OCI-LY1 (cell line): Measurements from ENCODE around the gene IARS1.

Experiments
- H2AFZ ChIP-seq: fragments of 200-600 bp; sonication (generic), shearing (Covaris generic); 2 replicates; pipeline ENCODE4 v1.6.0; 2014; ENCODE audit warnings: antibody characterized with exemption, mild to moderate bottlenecking, low read length
- H3F3A ChIP-seq: fragments of 200-600 bp; sonication (generic), shearing (Covaris generic); 2 replicates; pipeline ENCODE4 v1.6.0; 2014; ENCODE audit warnings: mild to moderate bottlenecking, antibody characterized with exemption, low read length, moderate library complexity; ENCODE audit not compliant: insufficient read depth
- H3K27ac ChIP-seq: fragments of 200-600 bp; sonication (generic); 2 replicates; pipeline ENCODE4 v1.5.1; 2014; ENCODE audit warnings: low read length, mixed run types, mild to moderate bottlenecking, low read depth; ENCODE audit not compliant: poor library complexity, severe bottlenecking
- H3K27me3 ChIP-seq: fragments of 200-600 bp; sonication (generic); 2 replicates; pipeline ENCODE4 v1.6.0; 2014; ENCODE audit warnings: antibody characterized with exemption, mild to moderate bottlenecking, low read length, moderate library complexity; ENCODE audit not compliant: insufficient read depth
- H3K36me3 ChIP-seq: fragments of 200-600 bp; sonication (generic); 2 replicates; pipeline ENCODE4 v1.6.1; 2014; ENCODE audit warnings: mild to moderate bottlenecking, antibody characterized with exemption, low read length, moderate library complexity, mixed read lengths; ENCODE audit not compliant: insufficient read depth
- H3K4me1 ChIP-seq: fragments of 200-600 bp; sonication (generic); 2 replicates; pipeline ENCODE4 v1.5.1; 2014; ENCODE audit warnings: mild to moderate bottlenecking, low read length, moderate library complexity; ENCODE audit not compliant: insufficient read depth, severe bottlenecking
- H3K4me2 ChIP-seq: fragments of 200-600 bp; sonication (generic), shearing (Covaris generic); 2 replicates; pipeline ENCODE4 v1.6.1; 2014; ENCODE audit warnings: low read length
- H3K4me3 ChIP-seq: fragments of 200-600 bp; sonication (generic); 2 replicates; pipeline ENCODE4 v1.5.1; 2014; ENCODE audit warnings: low read length, low read depth, mild to moderate bottlenecking, mixed read lengths; ENCODE audit not compliant: poor library complexity, severe bottlenecking
- H3K79me2 ChIP-seq: fragments of 200-600 bp; shearing (Covaris generic); 2 replicates; pipeline ENCODE4 v1.6.1; 2016; ENCODE audit warnings: mixed run types, low read length, mixed read lengths; ENCODE audit not compliant: insufficient read depth
- H3K9ac ChIP-seq: fragments of 200-600 bp; sonication (generic), shearing (Covaris generic); 2 replicates; pipeline ENCODE4 v1.6.1; 2014; ENCODE audit warnings: mild to moderate bottlenecking, low read length, mixed read lengths
- H3K9me2 ChIP-seq: fragments of 200-600 bp; sonication (generic), shearing (Covaris generic); 2 replicates; pipeline ENCODE4 v1.6.1; 2014; ENCODE audit warnings: low read depth, mild to moderate bottlenecking, low read length, mixed read lengths
- H3K9me3 ChIP-seq: fragments of 200-600 bp; shearing (Covaris generic); 2 replicates; pipeline ENCODE4 v1.6.1; 2014; ENCODE audit warnings: low read length, mixed read lengths
- H4K20me1 ChIP-seq: fragments of 200-600 bp; sonication (generic), shearing (Covaris generic); 2 replicates; pipeline ENCODE4 v1.6.0; 2016; ENCODE audit warnings: mild to moderate bottlenecking, low read length; ENCODE audit not compliant: insufficient read depth
- CTCF ChIP-seq: fragments of 200-600 bp; sonication (generic), shearing (Covaris generic); IDR thresholded peaks from 2 replicates; pipeline ENCODE4 v1.5.1; 2017; ENCODE audit warnings: mild to moderate bottlenecking, antibody characterized with exemption, low read length, moderate library complexity, mixed read lengths
- EZH2 ChIP-seq: fragments of 200-600 bp; sonication (generic), shearing (Covaris generic); IDR thresholded peaks from 2 replicates; pipeline ENCODE4 v1.8.0; 2017; ENCODE audit warnings: borderline replicate concordance, mixed run types, mild to moderate bottlenecking, antibody characterized with exemption, low read length, moderate library complexity, mixed read lengths

The IARS1 gene

GRCh38 chr9:92289708-92290390 is 3.6 kb downstream of the IARS1 start:
- Histone ChIP-seq H3K27ac (no peak overlapping the region), H3K9me2 (no peaks in the 10 kb centered on the region), H4K20me1 (no peaks in the 10 kb centered on the region), H3K27me3 (no peaks in the 10 kb centered on the region), H3K4me1 (peaks cover 26% of the 10 kb centered on the region), H3K4me3 (no peak overlapping the region), H2AFZ (no peak overlapping the region), H3K79me2 (peaks cover 63% of the 10 kb centered on the region), H3K9ac (no peak overlapping the region), H3K36me3 (peaks cover 71% of the 10 kb centered on the region), H3K4me2 (no peak overlapping the region), H3K9me3 (no peaks in the 10 kb centered on the region), H3F3A (no peaks in the 10 kb centered on the region)
- no peak for TF ChIP-seq EZH2
- TF ChIP-seq CTCF: no peak

GRCh38 chr9:92279302-92279701 is 14.2 kb downstream of the IARS1 start:
- Histone ChIP-seq H3K9me2 (no peaks in the 10 kb centered on the region), H2AFZ (no peak overlapping the region), H3K27me3 (no peaks in the 10 kb centered on the region), H3F3A (no peaks in the 10 kb centered on the region), H3K9ac (no peak overlapping the region), H4K20me1 (no peaks in the 10 kb centered on the region), H3K36me3 (peaks cover 97% of the 10 kb centered on the region), H3K79me2 (0 out of 2 replicates have a peak, but pooled peaks cover 4% of the 10 kb centered on the region), H3K4me1 (no peaks in the 10 kb centered on the region), H3K9me3 (no peaks in the 10 kb centered on the region), H3K4me3 (no peak overlapping the region), H3K4me2 (no peak overlapping the region), H3K27ac (no peak overlapping the region)
- no peak for TF ChIP-seq EZH2
- no peak for TF ChIP-seq CTCF

- Histone ChIP-seq H3K4me3 (no peak overlapping the region), H2AFZ (no peak overlapping the region), H3F3A (no peaks in the 10 kb centered on the region), H3K4me1 (no peaks in the 10 kb centered on the region), H3K9me2 (no peaks in the 10 kb centered on the region), H3K79me2 (no peaks in the 10 kb centered on the region), H3K4me2 (no peak overlapping the region), H3K27me3 (no peaks in the 10 kb centered on the region), H3K27ac (no peak overlapping the region), H3K9ac (no peak overlapping the region), H3K36me3 (peaks cover 98% of the 10 kb centered on the region), H4K20me1 (no peaks in the 10 kb centered on the region), H3K9me3 (no peaks in the 10 kb centered on the region)
- no peak for TF ChIP-seq CTCF
- TF ChIP-seq EZH2: no peak
Observed at GRCh38 chr9:92278110-92278509, 15.4 kb downstream of the IARS1 start.
